HEK293 (cell line): Measurements from ENCODE around the gene LRRC8E.
A peak's percentile ranks its signal among the peaks of the same experiment; 100 is the strongest.

Experiments used
- CTCF ChIA-PET: fragments of 350-600 bp; formaldehyde crosslinking; extraction: SDS; loops from one replicate; lab custom pipeline; 2021; ENCODE audit warnings: antibody characterized with exemption; lab: Yijun Ruan, JAX
- POLR2A ChIA-PET: fragments of 300-600 bp; formaldehyde crosslinking; extraction: SDS; loops from one replicate; lab custom pipeline; 2020; ENCODE audit warnings: antibody characterized with exemption, inconsistent platforms; lab: Yijun Ruan, JAX
- H3K27ac ChIP-seq: fragments of 200-500 bp; sonication (Bioruptor generic); 2 replicates; pipeline ENCODE4 v1.5.1; 2014; ENCODE audit warnings: low read depth, low read length, control low read depth, inconsistent platforms; ENCODE audit errors: extremely low read depth
- H3K36me3 ChIP-seq, 2 experiments: fragments of 200-500 bp in 1 of 2; sonication (Bioruptor generic) in 1 of 2; 1 replicate in 1 of 2; 2 replicates in 1 of 2; pipeline ENCODE4 v1.5.1; 2014 to 2017; ENCODE audit warnings: inconsistent platforms in 2 of 2, low read length in 2 of 2; ENCODE audit not compliant: control insufficient read depth in 2 of 2, insufficient read depth in 1 of 2
- H3K4me1 ChIP-seq: fragments of 200-500 bp; sonication (Bioruptor generic); 2 replicates; pipeline ENCODE4 v1.5.1; 2014; ENCODE audit warnings: mild to moderate bottlenecking, low read length, inconsistent platforms; ENCODE audit not compliant: control insufficient read depth, insufficient read depth
- H3K4me3 ChIP-seq: 2 replicates; pipeline ENCODE4 v1.5.1; 2011; ENCODE audit warnings: low read depth, mild to moderate bottlenecking, control low read depth, low read length, moderate library complexity
- H3K9me3 ChIP-seq: fragments of 200-500 bp; sonication (Bioruptor generic); 2 replicates; pipeline ENCODE4 v1.5.1; 2014; ENCODE audit warnings: low read depth, low read length, inconsistent platforms; ENCODE audit not compliant: control insufficient read depth, insufficient read depth
- KLF1 ChIP-seq: fragments of 450-650 bp; formaldehyde crosslinking; IDR thresholded peaks from 2 replicates; pipeline ENCODE4 v1.5.1; 2016; ENCODE audit warnings: missing biosample characterization, missing genetic modification characterization
- KLF7 ChIP-seq: fragments of 450-650 bp; formaldehyde crosslinking; IDR thresholded peaks from 2 replicates; pipeline ENCODE4 v1.5.1; 2016; ENCODE audit warnings: missing biosample characterization, missing genetic modification characterization, borderline replicate concordance
- PRDM1 ChIP-seq: fragments of 450-650 bp; formaldehyde crosslinking; IDR thresholded peaks from 2 replicates; pipeline ENCODE4; 2016; ENCODE audit warnings: missing biosample characterization, missing genetic modification characterization
- SP7 ChIP-seq: fragments of 450-650 bp; formaldehyde crosslinking; IDR thresholded peaks from 2 replicates; pipeline ENCODE4 v1.5.1; 2016; ENCODE audit warnings: missing biosample characterization, missing genetic modification characterization
- WT1 ChIP-seq: fragments of 450-650 bp; formaldehyde crosslinking; IDR thresholded peaks from 2 replicates; pipeline ENCODE4 v1.5.1; 2016; ENCODE audit warnings: missing biosample characterization, missing genetic modification characterization
- ZBTB1 ChIP-seq: fragments of 450-650 bp; formaldehyde crosslinking; IDR thresholded peaks from 2 replicates; pipeline ENCODE4 v1.5.1; 2016; ENCODE audit warnings: missing biosample characterization, missing genetic modification characterization
- ZNF114 ChIP-seq: fragments of 450-650 bp; formaldehyde crosslinking; IDR thresholded peaks from 2 replicates; pipeline ENCODE4 v1.5.0; 2017; ENCODE audit warnings: missing biosample characterization, missing genetic modification characterization
- ZNF473 ChIP-seq: fragments of 450-650 bp; formaldehyde crosslinking; IDR thresholded peaks from 2 replicates; pipeline ENCODE4 v1.5.1; 2017; ENCODE audit warnings: missing biosample characterization, missing genetic modification characterization
- ZNF48 ChIP-seq: fragments of 450-650 bp; formaldehyde crosslinking; IDR thresholded peaks from 2 replicates; pipeline ENCODE4 v1.5.1; 2016; ENCODE audit warnings: missing biosample characterization, missing genetic modification characterization
- TF ChIP-seq, protein P1 (sequence below): fragments of 450-650 bp; formaldehyde crosslinking; IDR thresholded peaks from 2 replicates; pipeline ENCODE4 v1.5.1; 2017; ENCODE audit warnings: missing biosample characterization, missing genetic modification characterization
- TF ChIP-seq, protein P2 (sequence below): fragments of 450-650 bp; formaldehyde crosslinking; IDR thresholded peaks from 2 replicates; pipeline ENCODE4 v1.5.1; 2016; ENCODE audit warnings: missing biosample characterization, missing genetic modification characterization
- TF ChIP-seq, protein P3 (sequence below): fragments of 450-650 bp; formaldehyde crosslinking; IDR thresholded peaks from 2 replicates; pipeline ENCODE4 v1.5.1; 2016; ENCODE audit warnings: missing biosample characterization, missing genetic modification characterization
- TF ChIP-seq, protein P4 (sequence below): sonication (generic); formaldehyde crosslinking; IDR thresholded peaks from 2 replicates; pipeline ENCODE4 v1.8.1; 2022; ENCODE audit warnings: mild to moderate bottlenecking, moderate library complexity, missing genetic modification reagents

LRRC8E gene

DNA sequence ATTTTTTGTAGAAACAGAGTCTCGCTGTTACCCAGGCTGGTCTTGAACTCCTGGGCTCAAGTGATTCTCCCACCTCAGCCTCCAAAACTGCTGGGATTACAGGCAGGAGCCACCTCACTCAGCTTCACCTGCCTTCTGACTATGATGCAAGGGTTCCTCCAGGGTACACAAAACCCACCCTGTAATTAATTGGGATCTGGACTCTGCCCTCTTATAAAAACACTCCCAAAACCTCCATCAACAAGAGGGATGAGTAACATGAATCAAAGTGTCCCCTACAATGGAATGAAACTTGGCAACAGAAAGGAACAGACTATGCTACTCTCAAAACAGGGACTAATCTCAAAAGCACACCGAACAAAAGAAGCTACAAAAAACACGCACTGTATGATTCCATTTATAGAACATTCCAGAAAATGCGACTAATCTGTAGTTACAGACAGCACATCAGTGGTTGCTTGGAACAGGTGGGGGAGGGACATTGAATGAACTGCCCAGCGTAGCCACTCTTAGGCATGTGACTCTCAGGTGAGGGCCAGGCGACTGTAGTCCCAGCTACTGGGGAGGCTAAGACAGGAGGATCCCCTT is 11.0 kb upstream of the LRRC8E start:
- no peaks in the 10 kb centered on the region; the same call in 1 of the 2 replicates for H3K4me1 ChIP-seq
- ChIA-PET CTCF (interaction anchor here (0.6 to 1.1 kb wide), 4 partner anchors 8 to 481 kb away, joined by 3 to 13 read pairs (median 4); no protein-coding TSS in a partner anchor), POLR2A (interaction anchor here (0.5 kb wide), 1 partner anchor 434 kb away, joined by 8 read pairs; no protein-coding TSS in a partner anchor)
- TF ChIP-seq SP7 (tag by site-specific recombination), result peak; percentile 84
- TF ChIP-seq ZNF473 (tag by site-specific recombination), result no peak
- TF ChIP-seq KLF7 (tag by site-specific recombination), result no peak
- TF ChIP-seq KLF1 (tag by site-specific recombination), result peak; percentile 56
- TF ChIP-seq, protein P1, sequence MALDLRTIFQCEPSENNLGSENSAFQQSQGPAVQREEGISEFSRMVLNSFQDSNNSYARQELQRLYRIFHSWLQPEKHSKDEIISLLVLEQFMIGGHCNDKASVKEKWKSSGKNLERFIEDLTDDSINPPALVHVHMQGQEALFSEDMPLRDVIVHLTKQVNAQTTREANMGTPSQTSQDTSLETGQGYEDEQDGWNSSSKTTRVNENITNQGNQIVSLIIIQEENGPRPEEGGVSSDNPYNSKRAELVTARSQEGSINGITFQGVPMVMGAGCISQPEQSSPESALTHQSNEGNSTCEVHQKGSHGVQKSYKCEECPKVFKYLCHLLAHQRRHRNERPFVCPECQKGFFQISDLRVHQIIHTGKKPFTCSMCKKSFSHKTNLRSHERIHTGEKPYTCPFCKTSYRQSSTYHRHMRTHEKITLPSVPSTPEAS (tag by site-specific recombination), result no peak
- TF ChIP-seq ZNF114, result no peak
- TF ChIP-seq, protein P2, sequence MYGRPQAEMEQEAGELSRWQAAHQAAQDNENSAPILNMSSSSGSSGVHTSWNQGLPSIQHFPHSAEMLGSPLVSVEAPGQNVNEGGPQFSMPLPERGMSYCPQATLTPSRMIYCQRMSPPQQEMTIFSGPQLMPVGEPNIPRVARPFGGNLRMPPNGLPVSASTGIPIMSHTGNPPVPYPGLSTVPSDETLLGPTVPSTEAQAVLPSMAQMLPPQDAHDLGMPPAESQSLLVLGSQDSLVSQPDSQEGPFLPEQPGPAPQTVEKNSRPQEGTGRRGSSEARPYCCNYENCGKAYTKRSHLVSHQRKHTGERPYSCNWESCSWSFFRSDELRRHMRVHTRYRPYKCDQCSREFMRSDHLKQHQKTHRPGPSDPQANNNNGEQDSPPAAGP (tag by site-specific recombination), result peak; percentile 75
- TF ChIP-seq, protein P3, sequence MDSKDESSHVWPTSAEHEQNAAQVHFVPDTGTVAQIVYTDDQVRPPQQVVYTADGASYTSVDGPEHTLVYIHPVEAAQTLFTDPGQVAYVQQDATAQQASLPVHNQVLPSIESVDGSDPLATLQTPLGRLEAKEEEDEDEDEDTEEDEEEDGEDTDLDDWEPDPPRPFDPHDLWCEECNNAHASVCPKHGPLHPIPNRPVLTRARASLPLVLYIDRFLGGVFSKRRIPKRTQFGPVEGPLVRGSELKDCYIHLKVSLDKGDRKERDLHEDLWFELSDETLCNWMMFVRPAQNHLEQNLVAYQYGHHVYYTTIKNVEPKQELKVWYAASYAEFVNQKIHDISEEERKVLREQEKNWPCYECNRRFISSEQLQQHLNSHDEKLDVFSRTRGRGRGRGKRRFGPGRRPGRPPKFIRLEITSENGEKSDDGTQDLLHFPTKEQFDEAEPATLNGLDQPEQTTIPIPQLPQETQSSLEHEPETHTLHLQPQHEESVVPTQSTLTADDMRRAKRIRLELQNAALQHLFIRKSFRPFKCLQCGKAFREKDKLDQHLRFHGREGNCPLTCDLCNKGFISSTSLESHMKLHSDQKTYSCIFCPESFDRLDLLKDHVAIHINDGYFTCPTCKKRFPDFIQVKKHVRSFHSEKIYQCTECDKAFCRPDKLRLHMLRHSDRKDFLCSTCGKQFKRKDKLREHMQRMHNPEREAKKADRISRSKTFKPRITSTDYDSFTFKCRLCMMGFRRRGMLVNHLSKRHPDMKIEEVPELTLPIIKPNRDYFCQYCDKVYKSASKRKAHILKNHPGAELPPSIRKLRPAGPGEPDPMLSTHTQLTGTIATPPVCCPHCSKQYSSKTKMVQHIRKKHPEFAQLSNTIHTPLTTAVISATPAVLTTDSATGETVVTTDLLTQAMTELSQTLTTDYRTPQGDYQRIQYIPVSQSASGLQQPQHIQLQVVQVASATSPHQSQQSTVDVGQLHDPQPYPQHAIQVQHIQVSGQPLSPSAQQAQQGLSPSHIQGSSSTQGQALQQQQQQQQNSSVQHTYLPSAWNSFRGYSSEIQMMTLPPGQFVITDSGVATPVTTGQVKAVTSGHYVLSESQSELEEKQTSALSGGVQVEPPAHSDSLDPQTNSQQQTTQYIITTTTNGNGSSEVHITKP (tag by site-specific recombination), result 0 out of 2 replicates have a peak, but pooled peaks have one; percentile 22
- H3K4me3 ChIP-seq, result no peak overlapping the region
- H3K27ac ChIP-seq, result no peak overlapping the region
- no peaks in the 10 kb centered on the region for H3K9me3 ChIP-seq
- H3K36me3 ChIP-seq, result no peaks in the 10 kb centered on the region

DNA sequence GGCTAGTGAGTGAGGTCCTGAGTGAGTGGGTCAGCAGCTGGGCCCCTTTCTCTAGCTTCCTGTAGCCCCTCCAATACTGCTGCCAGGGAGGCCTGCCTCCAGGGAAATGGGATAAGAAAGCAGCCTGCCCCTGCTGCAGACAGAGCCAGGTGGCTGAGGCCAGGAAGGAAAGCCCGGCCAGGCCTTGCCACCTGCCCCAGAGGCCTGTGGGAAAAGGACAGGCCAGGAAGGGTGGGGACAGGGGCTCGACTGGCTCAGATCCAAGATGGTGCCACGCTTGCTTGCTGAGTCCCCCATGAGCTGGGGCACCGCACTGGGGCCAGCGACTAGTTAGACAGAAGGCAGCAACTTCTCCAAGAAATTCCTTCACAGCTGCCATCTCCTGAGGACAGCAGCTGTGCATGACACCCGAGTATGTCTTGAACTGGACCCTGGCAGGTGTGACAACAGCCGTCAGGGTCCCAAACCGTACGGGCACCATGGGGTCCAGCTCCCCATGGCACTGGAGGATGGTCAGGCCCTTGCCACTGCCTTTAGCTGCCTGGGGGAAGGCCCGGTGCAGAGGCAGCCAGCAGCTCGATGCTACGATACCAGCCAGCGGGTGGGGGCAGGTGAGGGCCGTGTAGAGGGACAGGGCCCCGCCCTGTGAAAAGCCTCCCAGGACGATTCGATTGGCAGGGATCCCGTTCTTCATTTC is 9.1 kb upstream of the LRRC8E start:
- Histone ChIP-seq H3K9me3 (no peaks in the 10 kb centered on the region), H3K36me3 (no peaks in the 10 kb centered on the region), H3K4me1 (no peaks in the 10 kb centered on the region), H3K4me3 (no peak overlapping the region), H3K27ac (no peak overlapping the region)
- CTCF ChIA-PET, result interaction anchor here (0.6 kb wide), 1 partner anchor 9 kb away, joined by 3 read pairs; the partner anchor contains the start of gene LRRC8E
- TF ChIP-seq WT1 (tag by site-specific recombination) (no peak), ZNF48 (tag by site-specific recombination) (no peak), ZBTB1 (tag by site-specific recombination) (no peak), PRDM1 (tag by site-specific recombination) (no peak)
- TF ChIP-seq, protein P4, sequence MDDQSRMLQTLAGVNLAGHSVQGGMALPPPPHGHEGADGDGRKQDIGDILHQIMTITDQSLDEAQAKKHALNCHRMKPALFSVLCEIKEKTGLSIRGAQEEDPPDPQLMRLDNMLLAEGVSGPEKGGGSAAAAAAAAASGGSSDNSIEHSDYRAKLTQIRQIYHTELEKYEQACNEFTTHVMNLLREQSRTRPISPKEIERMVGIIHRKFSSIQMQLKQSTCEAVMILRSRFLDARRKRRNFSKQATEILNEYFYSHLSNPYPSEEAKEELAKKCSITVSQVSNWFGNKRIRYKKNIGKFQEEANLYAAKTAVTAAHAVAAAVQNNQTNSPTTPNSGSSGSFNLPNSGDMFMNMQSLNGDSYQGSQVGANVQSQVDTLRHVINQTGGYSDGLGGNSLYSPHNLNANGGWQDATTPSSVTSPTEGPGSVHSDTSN (CRISPR knock-in tag), result no peak
- TF ChIP-seq, all 188 proteins: peak for 0
- POLR2A ChIA-PET, result interaction anchor here (0.6 kb wide), 1 partner anchor 50 kb away, joined by 3 read pairs; no protein-coding TSS in a partner anchor
